ENCODE measurements around the gene PTCD2. TPM values are rescaled to one million over a fixed set of nuclear protein-coding genes. Genes with fewer than 3 reads are reported as not detected.
A peak's percentile ranks its signal among the peaks of the same experiment; 100 is the strongest.
"Not testable (repeated sequence)": the region's sequence is repeated elsewhere in the genome, so short reads cannot be mapped to it uniquely, and the experiment has no call there.

PTCD2 gene
- total RNA-seq, 1 donor from 2014 or later: 3.4 TPM

DNA sequence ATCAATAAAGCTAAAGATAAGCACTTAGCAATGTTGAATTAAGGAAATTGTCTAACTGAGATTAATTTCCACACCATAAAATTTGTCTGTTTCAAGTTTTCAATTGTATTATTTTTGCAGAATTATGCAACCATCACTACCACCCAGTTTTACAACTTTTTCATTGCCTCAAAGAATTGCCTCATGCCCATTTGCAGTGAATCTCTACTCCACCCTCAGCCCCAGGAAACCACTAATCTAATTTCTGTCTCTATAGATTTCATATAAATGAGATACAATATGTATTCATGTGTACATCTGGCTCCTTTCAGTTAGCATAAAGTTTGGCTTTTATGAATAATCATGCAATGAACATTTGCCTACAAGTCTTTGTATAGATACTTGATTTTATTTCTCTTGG, 72.9 kb downstream of the PTCD2 start:
- FAIRE-seq (no peak), DNase-seq (ENCODE audit: low read depth) (no peak)
- TF ChIP-seq, protein P1, sequence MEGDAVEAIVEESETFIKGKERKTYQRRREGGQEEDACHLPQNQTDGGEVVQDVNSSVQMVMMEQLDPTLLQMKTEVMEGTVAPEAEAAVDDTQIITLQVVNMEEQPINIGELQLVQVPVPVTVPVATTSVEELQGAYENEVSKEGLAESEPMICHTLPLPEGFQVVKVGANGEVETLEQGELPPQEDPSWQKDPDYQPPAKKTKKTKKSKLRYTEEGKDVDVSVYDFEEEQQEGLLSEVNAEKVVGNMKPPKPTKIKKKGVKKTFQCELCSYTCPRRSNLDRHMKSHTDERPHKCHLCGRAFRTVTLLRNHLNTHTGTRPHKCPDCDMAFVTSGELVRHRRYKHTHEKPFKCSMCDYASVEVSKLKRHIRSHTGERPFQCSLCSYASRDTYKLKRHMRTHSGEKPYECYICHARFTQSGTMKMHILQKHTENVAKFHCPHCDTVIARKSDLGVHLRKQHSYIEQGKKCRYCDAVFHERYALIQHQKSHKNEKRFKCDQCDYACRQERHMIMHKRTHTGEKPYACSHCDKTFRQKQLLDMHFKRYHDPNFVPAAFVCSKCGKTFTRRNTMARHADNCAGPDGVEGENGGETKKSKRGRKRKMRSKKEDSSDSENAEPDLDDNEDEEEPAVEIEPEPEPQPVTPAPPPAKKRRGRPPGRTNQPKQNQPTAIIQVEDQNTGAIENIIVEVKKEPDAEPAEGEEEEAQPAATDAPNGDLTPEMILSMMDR (IDR thresholded peaks at IDR 0.05; ENCODE audit: insufficient read depth, low read length, severe bottlenecking): no peak
- no peaks in the 10 kb centered on the region for H3K36me3 ChIP-seq (ENCODE audit: control insufficient read depth, insufficient read depth, low read length)
- no peak overlapping the region for H3K4me3 ChIP-seq (ENCODE audit: low read depth, low read length)
- no peaks in the 10 kb centered on the region for H3K27me3 ChIP-seq (ENCODE audit: control insufficient read depth, insufficient read depth, low read length)

DNA sequence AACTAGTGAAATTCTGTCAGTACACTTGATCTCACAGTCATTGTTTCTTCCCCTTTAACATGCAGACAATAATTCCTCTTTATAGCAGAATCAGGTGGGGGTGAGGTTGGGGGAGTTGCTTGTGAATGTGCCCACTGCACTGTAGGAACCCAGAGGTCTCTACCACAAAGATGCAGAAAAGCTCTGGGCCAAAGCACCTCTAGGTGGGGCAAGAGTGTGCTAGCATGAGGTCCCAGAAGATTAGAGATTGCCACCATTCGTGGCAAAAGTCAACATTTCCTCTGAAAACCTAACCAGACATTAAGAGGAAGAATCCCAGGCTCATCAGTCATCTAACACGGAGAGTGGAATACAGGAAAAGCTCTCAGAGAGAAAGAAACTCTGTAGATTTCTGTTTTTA, 74.5 kb downstream of the PTCD2 start:
- no peak for FAIRE-seq
- TF ChIP-seq, protein P1 (IDR thresholded peaks at IDR 0.05; ENCODE audit: insufficient read depth, low read length, severe bottlenecking): peak; percentile 47
- H3K27me3 ChIP-seq (ENCODE audit: control insufficient read depth, insufficient read depth, low read length): no peaks in the 10 kb centered on the region
- H3K4me3 ChIP-seq (ENCODE audit: low read depth, low read length): no peak overlapping the region
- DNase-seq (ENCODE audit: low read depth): no peak
- H3K36me3 ChIP-seq (ENCODE audit: control insufficient read depth, insufficient read depth, low read length): no peaks in the 10 kb centered on the region

DNA sequence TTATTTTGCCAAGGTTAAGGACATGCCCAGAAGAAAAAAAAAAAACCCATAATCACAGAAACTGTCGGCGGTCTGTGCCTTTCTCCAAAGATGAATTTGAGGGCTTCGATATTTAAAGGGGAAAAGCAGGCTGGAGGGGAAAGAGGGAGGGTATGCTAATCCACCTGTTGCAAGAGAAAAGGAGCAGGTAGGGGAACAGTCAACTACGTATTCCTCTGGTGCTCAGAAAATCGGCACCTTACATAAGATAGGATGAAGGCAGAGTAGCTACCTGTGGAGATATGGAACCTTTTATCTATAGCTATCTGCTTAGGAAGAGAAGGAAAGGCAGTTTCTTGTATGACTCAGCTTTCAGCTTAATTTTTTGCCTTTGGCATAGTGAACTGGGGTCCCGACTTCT, 77.7 kb downstream of the PTCD2 start:
- DNase-seq (ENCODE audit: low read depth) (no peak), FAIRE-seq (no peak)
- Histone ChIP-seq H3K36me3 (ENCODE audit: control insufficient read depth, insufficient read depth, low read length) (no peaks in the 10 kb centered on the region), H3K4me3 (ENCODE audit: low read depth, low read length) (no peak overlapping the region), H3K27me3 (ENCODE audit: control insufficient read depth, insufficient read depth, low read length) (no peaks in the 10 kb centered on the region)
- TF ChIP-seq, protein P1 (IDR thresholded peaks at IDR 0.05; ENCODE audit: insufficient read depth, low read length, severe bottlenecking): no peak

DNA sequence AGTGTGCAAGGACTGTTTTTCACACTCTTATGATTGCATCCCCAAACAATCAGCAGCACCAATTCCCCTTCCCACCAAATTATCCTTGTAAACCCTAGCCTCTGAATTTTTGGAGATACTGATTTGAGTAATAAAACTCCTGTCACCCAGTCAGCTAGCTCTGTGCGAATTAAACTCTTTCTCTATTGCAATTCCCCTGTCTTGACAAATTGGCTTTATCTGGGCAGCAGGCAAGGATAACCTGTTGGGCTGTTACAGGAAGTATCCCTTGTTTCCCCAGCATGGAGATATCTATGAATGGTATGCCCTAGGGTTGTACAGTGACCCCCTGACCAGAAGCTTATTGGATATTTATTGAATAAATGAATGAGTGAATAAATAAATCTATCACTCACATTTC, 80.8 kb downstream of the PTCD2 start:
- Histone ChIP-seq H3K4me3 (ENCODE audit: low read depth, low read length) (no peak overlapping the region), H3K27me3 (ENCODE audit: control insufficient read depth, insufficient read depth, low read length) (no peaks in the 10 kb centered on the region), H3K36me3 (ENCODE audit: control insufficient read depth, insufficient read depth, low read length) (no peaks in the 10 kb centered on the region)
- FAIRE-seq (no peak), DNase-seq (ENCODE audit: low read depth) (no peak)
- TF ChIP-seq, protein P1 (IDR thresholded peaks at IDR 0.05; ENCODE audit: insufficient read depth, low read length, severe bottlenecking): no peak

DNA sequence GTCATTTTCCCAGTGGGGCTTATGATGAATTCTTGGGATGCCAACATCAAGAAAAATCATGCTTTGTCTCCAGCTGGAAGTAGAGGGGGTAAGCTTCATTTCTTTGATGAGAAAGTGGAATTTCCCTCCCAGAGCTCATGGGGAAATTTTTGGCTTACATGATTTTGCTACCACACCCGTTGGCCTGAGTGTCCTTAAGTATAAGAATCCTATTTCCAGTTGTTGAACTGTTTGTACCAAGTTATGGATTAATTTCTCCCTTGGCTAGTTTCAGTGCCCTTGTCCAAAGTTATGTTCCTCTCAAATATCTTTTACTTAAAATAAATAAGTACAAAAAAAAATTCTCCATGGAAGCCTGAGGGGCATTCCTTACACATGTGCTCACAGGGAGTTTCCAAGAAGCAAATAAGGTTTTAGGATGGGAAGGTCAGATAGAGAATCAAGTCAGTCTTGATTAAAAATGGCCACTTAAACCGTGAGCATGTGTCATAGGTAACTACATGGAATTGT, 82.3 kb downstream of the PTCD2 start:
- TF ChIP-seq, protein P1 (IDR thresholded peaks at IDR 0.05; ENCODE audit: insufficient read depth, low read length, severe bottlenecking): no peak
- Histone ChIP-seq H3K36me3 (ENCODE audit: control insufficient read depth, insufficient read depth, low read length) (no peaks in the 10 kb centered on the region), H3K27me3 (ENCODE audit: control insufficient read depth, insufficient read depth, low read length) (no peaks in the 10 kb centered on the region), H3K4me3 (ENCODE audit: low read depth, low read length) (no peak overlapping the region)
- FAIRE-seq: no peak
- peak; percentile 61 for DNase-seq (ENCODE audit: low read depth)

DNA sequence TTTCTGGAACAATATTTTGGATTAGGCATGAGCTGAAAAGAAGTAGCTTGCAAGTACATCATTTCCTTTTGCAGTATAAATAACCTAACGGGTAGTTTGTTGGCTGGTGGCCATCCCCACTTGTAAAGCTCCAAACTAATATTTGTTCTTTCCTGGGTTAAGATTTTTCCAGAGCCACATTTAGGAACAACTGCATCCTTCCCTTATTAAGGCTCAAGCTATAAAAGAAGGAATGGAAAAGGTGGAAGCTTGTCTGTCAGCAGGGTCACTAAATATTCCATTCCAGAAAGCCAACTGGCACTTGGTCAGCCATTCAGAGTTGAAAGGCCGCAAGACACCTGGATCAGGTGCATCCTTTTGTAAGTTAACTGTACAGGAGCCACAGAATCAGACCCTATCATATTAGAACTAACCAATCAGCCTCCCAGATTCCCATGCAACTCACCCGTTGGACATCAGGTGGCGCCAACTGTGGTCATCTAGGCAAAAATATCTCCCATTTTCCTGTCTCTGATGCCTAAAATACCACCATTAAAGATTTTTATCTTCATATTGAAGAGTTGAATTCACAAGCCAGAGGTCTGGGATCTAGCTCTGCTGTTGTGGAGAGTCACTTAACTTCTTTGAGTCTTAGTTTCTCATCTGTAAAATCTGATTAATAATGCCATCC, 82.9 kb downstream of the PTCD2 start:
- TF ChIP-seq, protein P1 (IDR thresholded peaks at IDR 0.05; ENCODE audit: insufficient read depth, low read length, severe bottlenecking): peak; percentile 41
- Histone ChIP-seq H3K27me3 (ENCODE audit: control insufficient read depth, insufficient read depth, low read length) (no peaks in the 10 kb centered on the region), H3K4me3 (ENCODE audit: low read depth, low read length) (no peak overlapping the region), H3K36me3 (ENCODE audit: control insufficient read depth, insufficient read depth, low read length) (no peaks in the 10 kb centered on the region)
- DNase-seq (ENCODE audit: low read depth): no peak
- FAIRE-seq: no peak

- not testable (repeated sequence) for FAIRE-seq; DNase-seq (ENCODE audit: low read depth); H3K27me3 ChIP-seq (ENCODE audit: control insufficient read depth, insufficient read depth, low read length); H3K4me3 ChIP-seq (ENCODE audit: low read depth, low read length); H3K36me3 ChIP-seq (ENCODE audit: control insufficient read depth, insufficient read depth, low read length)
These were observed 84.6 kb downstream of the PTCD2 start for GRCh38 chr5:72404771-72405170.
